Renal cortex interstitium (tissue), 11 donors: Measurements from ENCODE around the gene SMAD3. TPM values are rescaled to one million over a fixed set of nuclear protein-coding genes. Genes with fewer than 3 reads are reported as not detected.

Experiments
- DNase-seq, 11 donors: peaks; one replicate each; pipeline ENCODE4 v3.0.0-alpha.2; 2013; ENCODE audit warnings: low read depth in 9 of 11, low spot score in 4 of 11; ENCODE audit errors: extremely low read depth in 1 of 11
- polyA plus RNA-seq, 3 donors: library from polyadenylated mRNA; unstranded; fragments of 120-200 nt; gene quantifications; one replicate each; pipeline ENCODE4 v1.2.1, GENCODE V29; 2013; ENCODE audit not compliant: insufficient read length in 3 of 3

SMAD3 gene
- polyA plus RNA-seq, 3 donors, result 48.3 to 73.3 (median 50.2) TPM

DNA sequence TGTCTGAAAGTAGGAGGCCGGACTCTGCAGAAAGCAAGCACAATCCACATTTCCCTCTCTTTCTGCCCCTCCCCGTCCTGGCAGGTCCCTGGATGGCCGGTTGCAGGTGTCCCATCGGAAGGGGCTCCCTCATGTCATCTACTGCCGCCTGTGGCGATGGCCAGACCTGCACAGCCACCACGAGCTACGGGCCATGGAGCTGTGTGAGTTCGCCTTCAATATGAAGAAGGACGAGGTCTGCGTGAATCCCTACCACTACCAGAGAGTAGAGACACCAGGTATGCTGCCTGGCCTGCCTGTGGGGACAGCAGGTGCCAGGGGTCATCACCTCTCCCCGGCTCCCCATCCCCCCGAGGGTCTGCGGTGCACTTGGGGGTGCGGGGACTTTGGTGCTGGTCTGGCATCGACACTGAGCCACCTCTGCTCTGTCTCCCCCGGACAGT lies 99.4 kb downstream of the SMAD3 start:
- no peak for DNase-seq

DNA sequence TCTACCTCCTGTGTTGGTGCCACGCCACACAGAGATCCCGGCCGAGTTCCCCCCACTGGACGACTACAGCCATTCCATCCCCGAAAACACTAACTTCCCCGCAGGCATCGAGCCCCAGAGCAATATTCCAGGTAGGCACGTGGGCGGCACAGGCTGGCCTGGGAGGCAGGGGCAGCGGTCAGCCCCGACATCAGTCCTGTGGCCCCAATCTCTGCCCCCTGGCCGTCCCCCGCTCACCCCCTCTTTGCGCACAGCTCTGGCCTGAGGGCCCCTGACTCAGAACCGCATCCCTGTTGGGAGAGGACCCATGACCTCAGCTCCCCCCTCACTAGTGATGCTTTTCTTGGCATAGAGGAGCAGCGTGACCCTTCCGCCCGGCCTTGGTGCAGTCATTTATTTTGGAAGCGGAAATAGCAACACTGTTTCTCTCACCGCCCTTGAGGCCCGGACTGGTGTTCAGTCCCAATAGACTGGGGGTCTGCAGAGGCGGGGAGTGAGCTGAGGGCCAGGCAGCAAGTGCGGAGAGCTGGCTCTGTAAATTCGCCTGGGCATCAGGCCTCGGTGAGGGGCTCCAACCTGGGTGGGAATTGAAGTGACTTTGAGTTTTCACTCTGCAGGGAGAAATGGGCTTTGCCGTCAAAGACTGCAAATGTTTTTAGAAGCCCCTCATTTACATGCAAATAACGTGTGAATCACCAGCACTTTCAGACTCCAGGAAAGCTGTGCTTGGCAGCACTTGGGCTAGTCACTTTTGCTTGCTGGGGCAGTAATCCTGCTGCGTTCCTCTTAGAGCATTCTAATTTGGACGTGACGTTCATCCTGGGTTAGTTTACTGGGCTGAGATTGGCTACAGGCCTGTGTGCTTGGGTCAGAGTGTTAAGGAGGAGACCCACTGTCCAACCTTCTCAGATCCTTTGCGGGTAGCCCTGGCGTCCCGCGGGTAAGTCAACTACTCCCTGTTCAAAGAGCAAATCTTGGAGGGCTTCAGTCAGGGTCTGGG lies 100.2 kb downstream of the SMAD3 start:
- DNase-seq, result no peak

GRCh38 chr15:67166280-67167009 lies 101.0 kb downstream of the SMAD3 start:
- DNase-seq, result no peak

DNA sequence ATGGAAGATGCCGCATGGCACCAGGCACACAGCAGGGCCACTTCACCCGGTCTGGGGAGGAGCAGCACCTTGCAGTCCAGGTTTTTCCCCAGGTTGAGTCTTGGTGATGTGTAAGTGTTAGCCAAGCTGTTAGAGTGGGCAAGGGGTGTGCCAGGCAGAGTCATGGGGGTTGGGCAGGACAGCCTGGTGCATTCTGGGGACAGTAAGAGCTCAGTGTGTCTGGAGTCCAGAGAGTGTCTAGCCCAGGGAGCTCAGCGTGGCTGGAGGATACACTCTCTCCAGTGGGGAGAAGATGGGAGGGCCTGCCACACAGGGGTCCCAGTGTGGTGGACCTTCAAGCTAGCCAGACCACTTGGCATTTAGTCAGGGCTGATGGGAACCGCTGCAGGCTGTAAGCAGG lies 101.7 kb downstream of the SMAD3 start:
- no peak for DNase-seq

- DNase-seq, result no peak
These were observed 103.3 kb downstream of the SMAD3 start for GRCh38 chr15:67168694-67169093.

DNA sequence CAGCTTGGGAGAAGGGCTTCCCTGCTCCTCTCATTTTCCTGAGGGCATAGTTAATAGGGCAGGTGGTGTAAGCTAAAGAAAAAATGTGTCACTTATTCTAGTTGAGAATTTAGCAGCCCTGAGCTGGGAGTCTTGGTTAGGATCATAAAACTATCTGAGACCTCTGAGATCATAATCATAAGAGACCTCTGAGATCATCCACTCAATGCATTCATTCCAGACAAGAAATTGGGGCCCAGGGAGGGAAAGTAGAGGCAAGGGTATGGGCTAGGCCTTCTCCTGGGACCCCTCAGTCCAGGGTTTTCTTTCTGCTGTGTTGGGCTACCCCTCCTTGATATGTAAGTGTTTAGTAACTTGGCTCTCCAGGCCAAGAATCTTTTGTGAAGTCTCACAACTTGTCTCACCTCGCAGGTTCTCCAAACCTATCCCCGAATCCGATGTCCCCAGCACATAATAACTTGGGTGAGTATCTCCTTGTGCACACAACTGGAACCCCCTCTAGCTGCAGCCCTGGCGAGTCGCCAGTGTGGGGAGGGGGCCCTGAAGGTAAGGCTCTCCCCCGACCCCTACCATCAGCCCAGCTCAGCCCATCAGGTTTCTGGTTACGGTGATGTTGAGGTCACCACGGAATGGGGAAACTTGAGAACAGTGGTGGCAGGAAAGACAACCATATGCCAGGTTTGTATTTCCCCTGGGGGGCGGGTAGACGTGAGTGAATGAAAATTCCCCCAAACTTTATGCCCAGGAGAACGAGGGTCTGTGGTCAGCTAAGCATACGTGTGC lies 104.9 kb downstream of the SMAD3 start:
- no peak for DNase-seq

GRCh38 chr15:67171471-67171870 lies 106.1 kb downstream of the SMAD3 start:
- no peak for DNase-seq

DNA sequence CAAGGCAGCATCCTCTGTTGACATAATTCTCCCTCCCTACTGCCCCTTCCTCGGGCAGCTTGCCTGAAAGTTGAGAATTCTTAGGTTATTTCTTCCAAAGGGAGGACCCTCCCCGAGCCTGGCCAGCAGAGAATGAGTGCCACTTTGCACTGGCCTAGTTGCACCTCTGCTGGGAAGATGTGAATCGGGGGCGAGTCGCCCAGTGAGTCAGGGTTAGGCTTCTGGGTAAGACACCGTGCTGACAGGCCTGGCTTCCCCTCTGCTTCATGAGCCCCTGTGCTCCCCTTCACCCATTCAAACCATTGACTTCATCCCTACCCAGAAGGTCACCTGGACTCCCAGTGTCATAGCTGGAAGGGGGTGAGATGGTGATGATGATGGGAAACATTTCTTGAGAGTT lies 106.8 kb downstream of the SMAD3 start:
- no peak for DNase-seq

DNA sequence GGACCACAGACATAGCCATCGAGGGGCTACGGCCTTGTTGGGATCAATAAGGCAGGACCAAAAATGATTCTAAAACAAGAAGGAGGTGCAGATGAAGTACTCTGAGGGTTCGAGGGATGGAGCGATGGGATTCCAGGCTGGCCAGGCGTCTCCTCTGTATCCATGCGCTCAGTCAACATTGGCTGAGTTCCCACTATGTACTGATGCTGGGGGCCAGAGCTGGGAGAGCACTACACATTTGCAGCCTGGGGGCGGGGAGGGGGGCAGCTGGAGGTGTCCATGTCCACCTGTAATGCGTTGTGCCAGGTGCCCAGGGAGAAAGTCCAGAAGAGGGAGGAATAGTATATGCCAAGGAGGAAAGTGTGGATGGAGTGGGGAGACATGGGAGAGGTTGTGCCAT lies 107.6 kb downstream of the SMAD3 start:
- no peak for DNase-seq

DNA sequence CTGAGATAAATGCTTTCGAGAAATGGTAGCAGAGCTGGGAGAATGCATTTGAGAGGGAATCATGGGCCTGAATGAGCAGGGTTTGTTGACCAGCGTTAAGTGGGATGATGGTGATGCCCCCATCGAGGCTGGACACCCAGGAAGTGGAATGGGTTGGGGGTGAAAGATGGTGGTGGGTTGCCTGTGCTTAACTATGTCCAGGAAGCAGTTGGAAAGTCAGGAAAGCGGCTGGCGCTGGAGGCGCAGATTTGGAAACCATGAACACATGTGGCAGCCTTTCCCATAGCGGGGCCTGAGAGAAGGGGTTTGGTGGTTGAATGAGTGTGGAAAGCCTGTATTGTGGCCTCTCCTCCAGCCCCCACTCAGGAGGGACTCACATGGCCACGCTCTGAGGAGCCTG lies 108.4 kb downstream of the SMAD3 start:
- DNase-seq, result no peak

GRCh38 chr15:67174446-67174845 lies 109.0 kb downstream of the SMAD3 start:
- no peak for DNase-seq

DNA sequence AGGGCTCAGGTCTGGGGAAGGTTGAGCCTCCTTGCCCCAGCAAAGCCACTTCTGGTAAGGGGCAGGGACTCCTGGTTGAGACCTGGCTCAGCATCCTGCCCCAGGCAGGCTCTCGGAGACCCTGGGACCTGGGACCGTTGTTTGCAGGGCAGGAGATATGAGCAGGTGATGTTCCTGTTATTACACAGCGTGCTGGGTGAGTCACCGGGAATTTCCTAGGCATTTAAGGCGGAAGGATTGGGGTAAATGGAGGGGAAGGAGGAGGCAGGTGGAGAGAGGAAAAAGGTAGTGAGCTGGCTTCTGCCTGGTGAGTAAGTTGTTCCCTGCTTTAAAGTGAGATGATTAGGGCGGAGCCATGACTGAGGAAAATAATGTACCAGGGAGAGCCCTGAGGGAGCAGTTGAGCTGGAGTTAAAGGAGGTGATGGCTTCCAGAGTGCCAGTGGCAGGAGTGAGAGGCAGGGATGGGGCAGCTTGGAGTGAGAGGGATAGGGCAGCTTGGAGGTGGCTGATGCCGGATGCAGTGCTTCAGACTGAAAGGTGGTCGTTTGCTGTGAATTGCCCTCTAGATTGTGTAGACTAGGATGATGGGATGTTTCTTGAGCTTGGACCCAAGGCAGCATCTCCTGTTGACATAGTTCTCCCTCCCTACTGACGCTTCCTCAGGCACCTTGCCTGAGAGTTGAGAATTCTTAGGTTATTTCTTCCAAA lies 109.6 kb downstream of the SMAD3 start:
- DNase-seq, result no peak

DNA sequence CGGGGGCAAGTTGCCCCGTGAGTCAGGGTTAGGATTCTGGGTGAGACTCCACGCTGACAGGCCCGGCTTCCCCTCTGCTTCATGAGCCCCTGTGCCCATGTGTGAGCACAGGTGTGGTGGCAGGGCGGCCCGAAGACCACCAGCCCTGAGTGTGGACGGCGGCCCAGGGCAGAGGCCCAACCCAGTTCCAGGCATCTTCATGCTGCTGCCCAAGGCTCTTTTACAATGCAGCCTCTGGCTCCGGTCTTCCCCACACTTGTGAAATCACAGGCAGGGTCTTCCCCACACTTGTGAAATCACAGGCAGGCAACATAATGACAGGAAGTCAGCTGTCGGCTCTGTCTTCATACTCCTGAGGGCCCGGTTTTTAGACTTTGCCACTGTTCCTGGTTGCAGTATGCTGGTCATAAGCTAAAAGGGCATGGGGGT lies 110.3 kb downstream of the SMAD3 start:
- DNase-seq, result no peak

GRCh38 chr15:67176195-67176971 lies 111.0 kb downstream of the SMAD3 start:
- no peak for DNase-seq

DNA sequence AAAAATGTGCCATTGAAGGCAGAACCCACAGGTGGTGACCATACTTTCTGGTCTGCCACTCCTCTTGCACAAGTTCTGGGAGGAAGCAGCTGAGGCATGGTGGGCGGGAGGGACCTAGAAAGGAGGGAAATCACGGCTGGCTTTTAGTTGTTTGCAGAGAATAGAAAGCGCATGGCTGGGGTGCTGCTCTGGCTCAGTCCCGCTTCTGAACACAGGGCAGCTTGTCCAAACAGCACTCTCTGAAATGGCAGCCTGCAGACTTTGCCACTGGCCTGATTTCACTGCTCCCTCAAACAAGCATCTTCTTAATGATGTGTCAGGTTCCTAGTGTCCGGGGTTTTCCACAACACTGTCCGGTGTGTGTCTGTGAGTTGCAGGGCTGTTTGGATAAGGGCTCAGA lies 112.3 kb downstream of the SMAD3 start:
- no peak for DNase-seq

GRCh38 chr15:67178569-67179210 lies 113.3 kb downstream of the SMAD3 start:
- DNase-seq, result no peak

GRCh38 chr15:67179411-67179995 lies 114.1 kb downstream of the SMAD3 start:
- DNase-seq, result no peak
